Astrocyte (in vitro differentiated cells and primary cell): ENCODE results near the gene CABP2.

Experiments
- EZH2 ChIP-seq: IDR thresholded peaks from 2 replicates; pipeline ENCODE4 v1.6.1; 2012; ENCODE audit warnings: mild to moderate bottlenecking, low read length, inconsistent platforms; ENCODE audit not compliant: insufficient read depth
- TF ChIP-seq, protein P1 (sequence below): IDR thresholded peaks from 2 replicates; pipeline ENCODE4 v1.5.1; 2011; ENCODE audit warnings: low read depth, mild to moderate bottlenecking, inconsistent platforms, low read length, moderate library complexity; ENCODE audit not compliant: insufficient read depth

DNA sequence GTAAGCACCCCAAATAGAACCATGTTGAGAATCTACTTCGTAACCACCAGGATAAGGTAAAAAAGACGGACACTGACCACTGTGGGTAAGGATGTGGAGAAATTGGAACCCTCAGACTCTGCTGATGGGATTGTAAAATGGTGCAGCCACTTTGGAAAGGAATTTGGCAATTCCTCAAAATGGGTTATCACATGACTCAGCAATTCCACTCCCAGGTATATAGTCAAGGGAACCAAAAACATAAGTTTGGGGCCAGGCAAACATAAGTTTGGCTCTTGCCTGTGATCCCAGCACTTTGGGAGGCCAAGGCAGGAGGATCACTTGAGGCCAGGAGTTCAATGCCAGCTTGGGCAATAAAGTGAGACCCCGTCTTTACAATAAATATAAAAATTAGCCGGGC lies 5.1 kb upstream of the CABP2 start:
- TF ChIP-seq, protein P1, sequence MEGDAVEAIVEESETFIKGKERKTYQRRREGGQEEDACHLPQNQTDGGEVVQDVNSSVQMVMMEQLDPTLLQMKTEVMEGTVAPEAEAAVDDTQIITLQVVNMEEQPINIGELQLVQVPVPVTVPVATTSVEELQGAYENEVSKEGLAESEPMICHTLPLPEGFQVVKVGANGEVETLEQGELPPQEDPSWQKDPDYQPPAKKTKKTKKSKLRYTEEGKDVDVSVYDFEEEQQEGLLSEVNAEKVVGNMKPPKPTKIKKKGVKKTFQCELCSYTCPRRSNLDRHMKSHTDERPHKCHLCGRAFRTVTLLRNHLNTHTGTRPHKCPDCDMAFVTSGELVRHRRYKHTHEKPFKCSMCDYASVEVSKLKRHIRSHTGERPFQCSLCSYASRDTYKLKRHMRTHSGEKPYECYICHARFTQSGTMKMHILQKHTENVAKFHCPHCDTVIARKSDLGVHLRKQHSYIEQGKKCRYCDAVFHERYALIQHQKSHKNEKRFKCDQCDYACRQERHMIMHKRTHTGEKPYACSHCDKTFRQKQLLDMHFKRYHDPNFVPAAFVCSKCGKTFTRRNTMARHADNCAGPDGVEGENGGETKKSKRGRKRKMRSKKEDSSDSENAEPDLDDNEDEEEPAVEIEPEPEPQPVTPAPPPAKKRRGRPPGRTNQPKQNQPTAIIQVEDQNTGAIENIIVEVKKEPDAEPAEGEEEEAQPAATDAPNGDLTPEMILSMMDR, result no peak
- no peak for TF ChIP-seq EZH2
